Amygdala (tissue), 56 donors: Measurements from ENCODE around the gene SERGEF.

ENCODE experiments used
- DNase-seq, 56 donors: peaks; one replicate each; lab custom pipeline; 2025; lab: John Stamatoyannopoulos, UW

Gene SERGEF

DNA sequence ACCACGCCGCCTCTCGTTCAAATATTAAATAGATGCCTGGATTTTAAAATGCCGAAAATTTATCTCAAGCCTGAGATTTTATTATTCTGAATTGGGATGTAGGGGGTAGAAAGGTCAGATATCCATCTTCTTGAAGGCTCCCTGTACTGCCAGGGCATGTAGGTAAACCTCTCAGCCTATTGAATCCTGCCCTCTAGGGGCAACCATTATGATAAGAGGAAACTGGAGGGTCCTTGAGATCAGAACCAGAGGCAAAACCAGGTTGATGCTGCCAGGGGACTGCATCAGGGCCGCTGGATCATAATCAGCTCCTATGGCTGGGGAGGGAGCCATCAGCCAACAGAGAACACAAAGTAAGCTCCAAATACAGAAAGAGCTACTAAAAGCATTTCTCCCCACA is 185.8 kb downstream of the SERGEF start:
- DNase-seq: no peak

DNA sequence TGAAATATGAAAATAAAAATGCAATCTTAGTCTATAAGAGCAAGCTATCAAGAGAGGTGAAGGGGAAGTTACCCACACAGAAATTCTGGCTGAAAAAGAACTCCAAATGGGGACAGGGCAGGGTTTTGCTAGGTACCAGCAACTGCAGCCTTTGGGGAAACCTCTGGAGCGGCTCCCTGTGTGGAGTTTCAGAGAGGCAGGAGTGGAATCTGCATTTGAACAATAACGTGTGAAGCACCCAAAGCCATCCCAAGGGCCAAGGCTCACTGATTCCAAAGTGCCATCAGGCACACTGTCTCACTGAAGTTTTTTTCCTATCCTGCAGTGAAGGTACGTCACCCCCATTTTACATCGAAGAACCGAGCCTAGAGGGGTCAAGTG is 190.5 kb downstream of the SERGEF start:
- no peak for DNase-seq

DNA sequence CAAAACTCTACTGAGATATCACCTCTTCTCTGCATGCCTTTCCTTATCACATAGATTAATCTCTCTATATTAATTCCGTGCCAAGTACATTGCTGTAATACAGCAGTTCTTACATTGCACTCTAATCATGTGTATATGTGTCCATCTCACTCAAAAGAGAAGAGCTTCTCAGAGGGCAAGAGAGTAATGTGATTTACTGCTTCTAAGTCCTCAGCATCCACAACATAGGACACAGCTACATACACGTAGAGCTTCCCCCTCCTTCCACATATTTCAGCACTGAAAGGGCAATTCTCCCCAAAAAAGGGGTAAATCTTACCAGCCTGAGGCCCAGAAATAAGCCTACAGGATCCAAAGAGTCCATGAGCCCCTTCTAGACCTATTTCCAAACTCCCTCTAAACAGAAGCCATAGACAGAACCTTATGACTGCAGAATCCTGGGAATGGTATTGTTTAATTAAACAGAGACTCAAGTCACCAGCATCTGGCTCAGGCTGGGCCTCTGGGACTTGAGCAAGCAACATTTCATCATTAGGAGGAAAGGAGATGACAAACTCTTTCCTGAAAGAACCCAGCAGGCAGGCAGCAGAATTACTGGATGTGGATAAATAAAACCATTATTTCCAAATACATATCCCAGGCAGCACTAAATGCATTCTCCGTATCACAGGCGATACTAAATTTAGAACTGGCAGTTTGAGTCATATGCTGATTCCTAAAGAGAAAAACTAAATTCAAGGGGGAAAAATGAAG is 191.0 kb downstream of the SERGEF start:
- DNase-seq: no peak

GRCh38 chr11:17816232-17816931 is 196.5 kb downstream of the SERGEF start:
- no peak for DNase-seq

GRCh38 chr11:17814546-17814945 is 198.3 kb downstream of the SERGEF start:
- DNase-seq: no peak

GRCh38 chr11:17813391-17814059 is 199.3 kb downstream of the SERGEF start:
- DNase-seq: no peak

DNA sequence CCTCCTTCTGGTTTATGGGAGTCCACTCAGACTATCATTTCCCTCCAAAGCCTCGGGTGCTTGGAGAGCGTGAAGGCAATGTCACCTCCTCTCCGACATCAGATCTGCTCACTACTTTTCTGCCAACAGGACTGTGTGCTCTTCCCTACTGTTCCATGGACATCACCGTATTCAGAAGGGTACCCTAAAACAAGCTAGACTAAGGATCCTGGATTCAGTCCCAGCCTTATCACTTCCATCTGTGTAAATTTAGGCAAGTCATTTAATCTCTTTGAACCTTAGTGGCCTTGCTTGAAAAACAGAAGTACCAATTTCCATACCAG is 200.0 kb downstream of the SERGEF start:
- DNase-seq: no peak

GRCh38 chr11:17812091-17812864 is 200.6 kb downstream of the SERGEF start:
- peak in 6 of 56 donors; percentile 9 to 31 (median 12) for DNase-seq

DNA sequence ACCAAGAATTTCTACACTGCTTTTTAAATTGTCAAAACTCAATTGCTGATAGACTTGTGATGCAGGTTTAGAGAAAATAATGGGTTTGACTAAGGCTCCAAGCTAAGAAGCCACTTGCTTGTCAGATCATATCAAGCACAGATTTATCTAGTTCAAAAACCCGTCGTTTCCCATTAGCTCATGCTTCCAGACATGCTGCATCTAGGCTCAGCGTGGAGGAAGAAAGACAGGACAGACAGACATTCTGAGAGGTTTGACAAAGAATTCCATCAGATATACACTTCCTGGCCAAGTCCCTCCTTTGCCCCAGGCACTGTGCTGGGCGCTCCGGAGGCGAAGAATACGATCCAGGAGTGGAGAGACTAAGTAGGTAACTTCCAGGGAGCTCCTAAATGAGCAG is 201.5 kb downstream of the SERGEF start:
- DNase-seq: no peak

DNA sequence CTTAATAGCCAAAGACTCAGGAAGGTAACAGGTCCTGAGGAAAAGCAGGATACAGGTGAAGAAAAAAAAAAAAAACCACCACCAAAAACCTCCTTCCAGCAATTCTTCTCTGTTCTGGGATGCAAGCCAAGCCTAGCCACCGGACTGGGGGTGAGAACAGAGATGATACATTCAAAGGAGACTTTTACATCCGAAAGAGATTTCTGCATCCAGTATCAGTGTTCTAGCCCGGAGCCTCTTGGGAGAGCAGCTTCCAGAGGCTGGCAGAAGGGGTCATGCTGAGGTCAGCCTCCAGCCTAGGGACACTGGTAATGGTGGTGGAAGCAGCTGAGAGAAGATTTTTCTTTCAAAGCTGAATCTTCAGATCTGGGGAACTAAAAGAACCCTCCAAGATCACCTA is 202.1 kb downstream of the SERGEF start:
- DNase-seq: no peak

DNA sequence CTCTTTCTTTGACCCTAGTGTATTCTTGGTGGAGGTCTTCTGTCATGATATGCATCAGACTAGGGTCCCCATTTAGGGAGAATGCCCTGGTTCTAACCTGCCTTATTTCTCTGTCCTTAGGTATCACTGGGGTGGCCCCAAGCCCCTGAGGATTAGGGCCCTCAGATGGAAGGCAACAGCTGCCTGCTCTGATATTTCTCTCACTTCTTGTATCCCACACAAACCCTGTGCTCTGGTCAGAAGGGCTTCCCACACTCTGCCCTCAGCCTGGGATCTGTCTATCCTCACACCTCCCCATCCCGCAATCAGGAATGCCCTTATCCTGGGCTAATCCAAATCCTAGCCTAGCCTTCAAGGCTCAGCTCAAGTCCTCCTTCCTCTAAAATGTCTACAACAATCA is 202.8 kb downstream of the SERGEF start:
- no peak for DNase-seq

- no peak for DNase-seq
Observed at GRCh38 chr11:17807034-17807433, 205.8 kb downstream of the SERGEF start.

DNA sequence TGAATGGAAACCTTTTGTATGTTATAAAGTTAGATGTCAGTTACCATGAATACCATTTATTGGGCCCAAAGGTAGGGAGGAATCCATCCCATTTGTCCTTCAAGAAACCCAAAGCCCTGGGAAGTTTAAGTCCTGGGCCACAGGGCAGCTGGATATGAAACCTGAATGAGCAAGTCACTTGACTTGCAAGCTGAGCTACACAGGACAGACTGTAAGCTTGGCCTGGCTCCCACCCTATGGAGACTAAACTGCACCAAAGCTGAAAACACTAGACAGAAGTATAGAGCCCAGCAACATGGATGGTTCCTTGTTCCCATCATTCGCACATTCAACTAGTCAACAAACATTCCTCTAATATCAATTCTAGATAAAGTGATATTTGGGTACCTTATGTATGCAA is 207.0 kb downstream of the SERGEF start:
- DNase-seq: no peak

- DNase-seq: no peak
Observed at GRCh38 chr11:17805043-17805442, 207.8 kb downstream of the SERGEF start.

GRCh38 chr11:17803754-17804334 is 209.0 kb downstream of the SERGEF start:
- peak in 1 of 56 donors; percentile 24 for DNase-seq

DNA sequence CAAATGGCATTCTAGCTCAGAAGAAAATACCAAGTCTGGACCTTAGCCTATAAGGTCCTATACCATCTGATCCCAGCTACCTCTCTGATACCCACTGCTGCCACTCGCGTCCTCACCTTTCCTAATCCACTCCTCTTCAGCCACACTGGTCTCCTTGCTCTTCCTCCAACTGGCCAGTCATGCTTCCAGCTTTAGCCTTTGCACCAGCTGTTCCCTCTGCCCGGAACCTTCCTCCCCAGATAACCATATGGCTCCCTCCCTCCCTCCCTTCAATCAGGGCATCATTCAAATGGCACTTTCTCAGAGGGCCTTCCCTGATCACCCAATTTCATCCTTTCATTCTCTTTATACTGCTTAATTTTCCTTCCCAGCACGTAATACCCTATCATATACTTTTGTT is 210.4 kb downstream of the SERGEF start:
- no peak for DNase-seq

DNA sequence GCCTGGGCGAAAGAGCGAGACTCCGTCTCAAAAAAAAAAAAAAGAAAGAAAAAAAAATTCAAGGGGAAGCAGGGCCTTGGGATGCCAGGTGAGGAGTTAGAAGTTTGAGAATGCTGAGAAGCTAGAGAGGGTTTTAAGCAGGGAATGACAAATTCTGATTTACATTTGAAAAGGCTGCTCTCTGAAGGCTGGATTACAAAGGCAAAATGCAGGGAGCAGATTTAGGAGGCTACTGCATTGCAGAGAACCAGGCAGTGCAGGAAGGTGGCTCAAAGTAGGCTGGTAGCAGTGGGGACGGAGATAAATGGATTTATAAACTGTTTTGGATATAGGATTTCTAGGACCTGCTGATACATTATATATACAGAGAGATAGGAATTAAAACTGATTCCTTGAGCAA is 211.7 kb downstream of the SERGEF start:
- no peak for DNase-seq

DNA sequence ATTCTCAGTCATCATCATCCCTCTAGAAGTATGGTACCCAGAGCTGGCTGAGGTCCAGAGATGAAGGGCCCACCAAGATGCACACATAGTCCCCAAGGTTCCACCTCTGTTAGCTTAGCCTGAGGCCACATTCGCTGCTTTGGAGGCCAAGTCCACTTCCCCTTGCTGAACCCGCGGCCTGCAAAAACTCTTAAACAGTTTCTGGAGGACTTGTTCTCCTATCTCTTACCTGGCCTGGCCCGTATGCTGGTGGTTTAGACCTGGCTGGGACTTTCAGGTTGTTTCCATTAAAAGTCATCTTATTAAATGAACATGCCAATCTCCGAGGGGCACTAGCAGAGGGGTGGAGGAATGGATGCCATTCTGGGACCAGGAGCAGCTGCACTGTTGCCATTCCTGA is 213.7 kb downstream of the SERGEF start:
- no peak for DNase-seq

- no peak for DNase-seq
Observed at GRCh38 chr11:17798716-17799115, 214.1 kb downstream of the SERGEF start.

- peak in 6 of 56 donors; percentile 14 to 29 (median 26) for DNase-seq
Observed at GRCh38 chr11:17798253-17798652, 214.6 kb downstream of the SERGEF start.

DNA sequence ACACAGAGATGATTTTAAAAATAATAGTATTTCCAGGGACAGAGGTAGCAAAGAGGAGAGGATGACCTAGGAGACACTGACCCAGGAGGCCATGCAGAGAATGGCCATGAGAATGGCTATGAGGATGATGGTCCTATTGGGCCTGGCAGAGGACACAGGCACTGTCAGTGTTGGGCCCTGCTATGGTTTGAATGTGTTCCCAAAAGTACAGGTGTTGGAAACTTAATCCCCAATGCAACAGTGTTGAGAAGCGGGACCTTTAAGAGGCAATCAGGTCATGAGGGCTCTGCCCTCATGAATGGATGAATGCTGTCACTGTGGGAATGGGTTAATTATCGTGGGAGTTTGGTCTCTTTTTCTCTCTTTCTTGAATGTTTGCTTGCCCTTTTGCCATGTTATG is 216.7 kb downstream of the SERGEF start:
- DNase-seq: no peak
